ENCODE results near the gene ACTMAP. TPM values are rescaled to one million over a fixed set of nuclear protein-coding genes. Genes with fewer than 3 reads are reported as not detected.

ACTMAP gene
- total and polyA plus RNA-seq, 2 of the 8 experiments (the other 6 are each of a cell fraction or from before 2014, with no cell fraction given): 24.1 to 26.5 TPM

DNA sequence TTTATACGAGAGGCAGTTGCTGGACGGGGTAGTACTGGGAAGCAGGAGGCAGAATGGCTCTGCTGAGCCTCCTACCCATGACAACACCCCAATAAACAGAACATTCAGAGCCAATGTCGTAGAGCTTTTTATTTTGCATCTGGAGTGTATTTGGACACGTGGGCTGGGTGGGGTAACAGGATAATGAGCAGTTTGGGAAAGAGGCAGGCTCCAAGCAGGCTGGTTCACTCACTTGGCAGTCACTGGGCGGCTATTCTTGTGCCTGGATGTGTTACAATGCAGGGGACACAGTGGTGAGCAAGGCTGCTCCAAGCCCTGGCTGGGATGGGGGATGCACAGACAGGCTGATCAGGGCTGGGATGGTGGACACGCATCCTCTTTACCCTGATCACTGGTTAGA lies 9.5 kb downstream of the ACTMAP start (continued):
- no peak for TF ChIP-seq CHD7 (IDR thresholded peaks at IDR 0.05; ENCODE audit: insufficient replicate concordance, low read length)
- TF ChIP-seq CHD2 (IDR thresholded peaks at IDR 0.05; ENCODE audit: low read length): no peak
- no peak for TF ChIP-seq CBX8 (IDR thresholded peaks at IDR 0.05; ENCODE audit: borderline replicate concordance, low read depth, low read length)
- no peak for TF ChIP-seq SP4 (IDR thresholded peaks at IDR 0.05; ENCODE audit: low read length)
- no peak for TF ChIP-seq POU5F1 (IDR thresholded peaks at IDR 0.05; ENCODE audit: low read depth, low read length)
- TF ChIP-seq, protein P1, sequence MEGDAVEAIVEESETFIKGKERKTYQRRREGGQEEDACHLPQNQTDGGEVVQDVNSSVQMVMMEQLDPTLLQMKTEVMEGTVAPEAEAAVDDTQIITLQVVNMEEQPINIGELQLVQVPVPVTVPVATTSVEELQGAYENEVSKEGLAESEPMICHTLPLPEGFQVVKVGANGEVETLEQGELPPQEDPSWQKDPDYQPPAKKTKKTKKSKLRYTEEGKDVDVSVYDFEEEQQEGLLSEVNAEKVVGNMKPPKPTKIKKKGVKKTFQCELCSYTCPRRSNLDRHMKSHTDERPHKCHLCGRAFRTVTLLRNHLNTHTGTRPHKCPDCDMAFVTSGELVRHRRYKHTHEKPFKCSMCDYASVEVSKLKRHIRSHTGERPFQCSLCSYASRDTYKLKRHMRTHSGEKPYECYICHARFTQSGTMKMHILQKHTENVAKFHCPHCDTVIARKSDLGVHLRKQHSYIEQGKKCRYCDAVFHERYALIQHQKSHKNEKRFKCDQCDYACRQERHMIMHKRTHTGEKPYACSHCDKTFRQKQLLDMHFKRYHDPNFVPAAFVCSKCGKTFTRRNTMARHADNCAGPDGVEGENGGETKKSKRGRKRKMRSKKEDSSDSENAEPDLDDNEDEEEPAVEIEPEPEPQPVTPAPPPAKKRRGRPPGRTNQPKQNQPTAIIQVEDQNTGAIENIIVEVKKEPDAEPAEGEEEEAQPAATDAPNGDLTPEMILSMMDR (IDR thresholded peaks at IDR 0.05; ENCODE audit: control extremely low read depth in 1 of 3, insufficient read depth in 1 of 3, low read depth in 1 of 3, low read length in 3 of 3): no peak
- no peak for TF ChIP-seq SIRT6 (IDR thresholded peaks at IDR 0.05; ENCODE audit: low read length)
- no peak for TF ChIP-seq POLR2AphosphoS5 (IDR thresholded peaks at IDR 0.05; ENCODE audit: low read depth, low read length)
- no peak for TF ChIP-seq HDAC2 (IDR thresholded peaks at IDR 0.05; ENCODE audit: borderline replicate concordance in 1 of 2, low read depth in 2 of 2, low read length in 2 of 2)
- no peak for TF ChIP-seq RXRA (IDR thresholded peaks at IDR 0.05; ENCODE audit: insufficient read depth, low read depth, low read length)

All from H1 (cell line).